ENCODE results near the gene DCLRE1B.
A peak's percentile ranks its signal among the peaks of the same experiment; 100 is the strongest.
"Not testable (repeated sequence)": the region's sequence is repeated elsewhere in the genome, so short reads cannot be mapped to it uniquely, and the experiment has no call there.

Gene DCLRE1B

DNA sequence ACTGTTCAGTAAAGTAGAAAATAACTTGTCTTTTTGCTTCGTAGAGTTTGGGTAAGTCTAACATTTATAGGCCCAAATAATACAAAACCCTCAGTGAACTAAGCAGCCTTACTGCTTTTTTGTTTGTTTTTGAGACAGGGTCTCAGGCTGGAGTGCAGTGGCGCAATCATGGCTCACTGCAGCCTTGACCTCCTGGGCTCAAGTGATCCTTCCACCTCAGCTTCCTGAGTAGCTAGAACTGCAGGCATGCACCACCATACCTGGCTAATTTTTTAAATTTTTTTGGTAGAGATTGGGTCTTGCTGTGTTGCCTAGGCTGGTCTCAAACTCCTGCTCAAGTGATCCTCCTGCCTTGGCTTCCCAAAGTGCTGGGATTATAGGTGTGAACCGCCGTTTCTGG lies 43.0 kb downstream of the DCLRE1B start:
- DNase-seq (ENCODE audit: low spot score), result not testable (repeated sequence)

DNA sequence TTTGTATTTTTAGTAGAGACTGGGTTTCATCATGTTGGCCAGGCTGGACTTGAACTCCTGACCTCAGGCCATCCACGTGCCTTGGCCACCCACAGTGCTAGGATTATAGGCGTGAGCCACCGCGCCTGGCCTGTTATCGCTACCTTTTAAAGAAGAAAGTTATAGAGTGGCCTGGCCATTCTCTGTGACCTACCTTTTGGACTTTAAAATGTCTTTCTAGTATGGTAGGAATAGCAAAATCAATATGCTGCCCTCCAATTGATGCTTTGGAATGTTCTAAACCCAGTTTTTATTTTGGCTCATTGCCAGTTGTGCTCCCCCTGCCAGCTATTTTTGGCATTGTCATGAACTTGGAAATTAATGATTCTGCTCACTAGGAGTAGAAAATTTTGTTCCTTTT lies 43.9 kb downstream of the DCLRE1B start:
- peak; percentile 67 for DNase-seq (ENCODE audit: low spot score)

DNA sequence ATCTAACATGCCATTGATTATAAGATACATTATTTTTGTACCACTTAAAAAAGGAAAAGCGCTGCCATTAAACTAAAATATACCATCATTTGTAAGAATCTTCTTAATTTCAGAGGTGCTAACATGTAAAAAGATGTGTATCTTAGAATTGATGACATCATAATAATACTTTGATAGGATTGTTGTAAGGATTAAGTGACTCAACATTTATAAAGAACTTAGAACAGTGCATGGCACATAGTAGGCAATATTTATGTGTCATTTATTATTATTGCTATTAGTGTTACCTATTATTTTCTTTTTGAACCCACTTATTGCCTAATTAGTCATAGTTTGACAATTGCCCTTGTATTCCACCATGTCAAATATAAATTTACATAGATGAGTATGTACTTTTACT lies 45.8 kb downstream of the DCLRE1B start:
- no peak for DNase-seq (ENCODE audit: low spot score)

DNA sequence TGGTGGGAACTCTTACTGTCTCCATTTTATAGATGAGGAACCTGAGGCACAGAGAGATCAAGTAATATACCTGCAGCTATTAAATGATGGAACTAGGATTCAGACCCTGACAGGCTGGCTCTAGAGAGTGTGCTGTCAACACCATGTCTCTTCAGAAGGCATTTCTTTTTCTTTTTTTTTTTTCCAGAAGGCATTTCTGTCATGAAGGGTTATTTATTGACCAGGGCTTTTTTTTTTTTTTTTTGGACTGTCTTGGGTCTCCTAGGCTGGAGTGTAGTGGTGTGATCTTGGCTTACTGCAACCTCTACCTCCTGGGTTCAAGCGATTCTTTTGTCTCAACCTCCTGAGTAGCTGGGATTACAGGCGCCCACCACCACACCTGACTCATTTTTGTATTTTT lies 46.6 kb downstream of the DCLRE1B start:
- no peak for DNase-seq (ENCODE audit: low spot score)

DNA sequence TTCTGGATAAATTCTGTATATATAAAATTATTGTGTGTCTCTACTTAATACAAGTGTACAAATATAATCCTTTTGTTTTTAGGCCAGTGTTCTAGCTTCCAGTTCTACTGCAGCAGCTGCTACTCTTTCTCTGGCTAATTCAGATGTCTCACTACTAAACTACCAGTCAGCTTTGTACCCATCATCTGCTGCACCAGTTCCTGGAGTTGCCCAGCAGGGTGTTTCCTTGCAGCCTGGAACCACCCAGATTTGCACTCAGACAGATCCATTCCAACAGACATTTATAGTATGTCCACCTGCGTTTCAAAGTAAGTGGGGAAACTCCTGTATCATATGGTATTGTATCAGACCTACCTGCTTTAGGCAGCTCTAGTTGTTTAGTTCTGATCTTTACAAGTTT lies 52.9 kb downstream of the DCLRE1B start:
- no peak for DNase-seq (ENCODE audit: low spot score)

DNA sequence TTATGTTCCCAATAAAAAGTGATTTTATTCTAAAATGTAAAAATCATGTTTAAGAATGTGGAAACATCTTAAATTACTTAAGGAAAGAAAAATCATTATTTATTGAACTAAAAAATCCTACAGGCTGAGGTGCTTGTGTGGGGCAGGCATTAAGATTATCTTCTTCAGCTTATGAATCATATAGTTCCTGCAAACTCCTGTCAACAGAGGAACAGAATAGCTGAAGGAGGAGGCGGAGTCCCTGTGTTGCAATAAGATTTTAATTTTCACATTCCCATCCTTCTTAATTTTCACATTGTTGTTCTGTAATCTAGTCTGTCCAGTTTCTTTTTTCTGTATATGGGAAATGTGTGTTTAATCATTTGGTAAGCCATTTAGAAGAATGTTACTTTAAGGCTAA lies 53.6 kb downstream of the DCLRE1B start:
- DNase-seq (ENCODE audit: low spot score), result no peak

DNA sequence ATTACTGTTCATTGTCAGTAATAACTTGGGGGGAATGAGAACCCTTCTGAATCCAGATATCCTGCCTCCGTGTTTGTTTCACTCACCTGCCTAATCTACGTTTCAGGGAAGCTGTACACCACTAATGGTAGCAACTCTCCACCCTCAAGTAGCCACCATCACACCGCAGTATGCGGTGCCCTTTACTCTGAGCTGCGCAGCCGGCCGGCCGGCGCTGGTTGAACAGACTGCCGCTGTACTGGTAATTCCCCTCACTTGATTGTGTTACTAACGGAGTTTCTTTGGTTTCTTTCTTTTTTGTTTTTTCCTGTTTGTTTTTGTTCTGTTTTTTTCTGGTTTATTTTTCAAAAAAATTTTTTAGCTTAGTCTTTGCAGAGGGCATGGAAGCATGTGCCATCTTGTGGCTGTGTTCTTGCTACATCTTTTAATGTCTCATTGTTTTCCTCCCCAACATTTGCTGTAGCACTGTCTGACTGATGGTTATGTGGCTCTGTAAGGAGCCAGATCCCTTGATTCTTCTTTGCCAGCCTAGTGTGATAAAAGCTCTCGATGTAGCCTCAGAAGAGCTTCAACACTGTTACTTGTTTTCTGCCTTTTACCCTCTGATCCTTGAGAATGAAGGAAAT lies 58.3 kb downstream of the DCLRE1B start:
- no peak for DNase-seq (ENCODE audit: low spot score)
